HepG2 (cell line): ENCODE data around the gene PGAP3. TPM values are rescaled to one million over a fixed set of nuclear protein-coding genes. Genes with fewer than 3 reads are reported as not detected.

Experiments
- ADNP ChIP-seq: sonication (generic); formaldehyde crosslinking; IDR thresholded peaks from 2 replicates; pipeline ENCODE4 v1.4.0; 2020; ENCODE audit warnings: missing genetic modification reagents
- DMTF1 ChIP-seq: sonication (generic); formaldehyde crosslinking; IDR thresholded peaks from 2 replicates; pipeline ENCODE4 v1.4.0; 2020; ENCODE audit warnings: mild to moderate bottlenecking, missing genetic modification reagents
- EHMT2 ChIP-seq: fragments of 200-600 bp; sonication (generic); IDR thresholded peaks from 2 replicates; pipeline ENCODE4 v1.7.0; 2017; ENCODE audit warnings: antibody characterized with exemption, low read depth, low read length, borderline replicate concordance
- FOXA3 ChIP-seq: IDR thresholded peaks from 2 replicates; pipeline ENCODE4 v1.6.1; 2016; ENCODE audit warnings: missing genetic modification reagents, missing compliant biosample characterization
- HNF4G ChIP-seq, 2 experiments: sonication (generic) in 1 of 2; formaldehyde crosslinking in 1 of 2; IDR thresholded peaks; 2 replicates each; pipeline versions ENCODE4 v1.4.0 to v1.6.1; 2011 to 2020; ENCODE audit warnings: borderline replicate concordance in 2 of 2, low read depth in 2 of 2, mild to moderate bottlenecking in 2 of 2, low read length in 1 of 2, missing genetic modification reagents in 1 of 2, moderate library complexity in 1 of 2
- ISX ChIP-seq: sonication (generic); formaldehyde crosslinking; conservative IDR thresholded peaks from 2 replicates; pipeline ENCODE4 v1.5.0; 2020; ENCODE audit warnings: missing genetic modification reagents
- MLLT10 ChIP-seq: sonication (generic); formaldehyde crosslinking; IDR thresholded peaks from 2 replicates; pipeline ENCODE4 v1.4.0; 2020; ENCODE audit warnings: missing genetic modification reagents
- NAIF1 ChIP-seq: sonication (generic); formaldehyde crosslinking; IDR thresholded peaks from 2 replicates; pipeline ENCODE4 v1.5.0; 2020; ENCODE audit warnings: mild to moderate bottlenecking, missing genetic modification reagents, borderline replicate concordance
- NFIC ChIP-seq: IDR thresholded peaks from 2 replicates; pipeline ENCODE4 v1.6.1; 2012; ENCODE audit warnings: mild to moderate bottlenecking, low read length, inconsistent platforms
- RFXANK ChIP-seq: IDR thresholded peaks from 2 replicates; pipeline ENCODE4 v1.6.1; 2016
- THYN1 ChIP-seq: sonication (generic); formaldehyde crosslinking; IDR thresholded peaks from 2 replicates; pipeline ENCODE4 v1.8.1; 2023; ENCODE audit warnings: low read depth, mild to moderate bottlenecking, moderate library complexity, missing genetic modification reagents, borderline replicate concordance
- ZFX ChIP-seq: sonication (generic); formaldehyde crosslinking; IDR thresholded peaks from 2 replicates; pipeline ENCODE4 v1.4.0; 2020; ENCODE audit warnings: mild to moderate bottlenecking, low read depth, missing genetic modification reagents, moderate library complexity
- ZMYM3 ChIP-seq: sonication (generic); formaldehyde crosslinking; IDR thresholded peaks from 2 replicates; pipeline ENCODE4 v1.5.1; 2020; ENCODE audit warnings: mild to moderate bottlenecking, missing genetic modification reagents
- ZNF10 ChIP-seq: sonication (generic); formaldehyde crosslinking; IDR thresholded peaks from 2 replicates; pipeline ENCODE4 v1.4.0; 2020; ENCODE audit warnings: mild to moderate bottlenecking, low read depth, missing genetic modification reagents, borderline replicate concordance
- ZNF121 ChIP-seq: sonication (generic); formaldehyde crosslinking; IDR thresholded peaks from 2 replicates; pipeline ENCODE4 v1.5.0; 2020; ENCODE audit warnings: mild to moderate bottlenecking, missing genetic modification reagents
- ZNF292 ChIP-seq: sonication (generic); formaldehyde crosslinking; IDR thresholded peaks from 2 replicates; pipeline ENCODE4 v1.8.1; 2022; ENCODE audit warnings: mild to moderate bottlenecking, low read depth, missing genetic modification reagents, borderline replicate concordance
- ZNF326 ChIP-seq: sonication (generic); formaldehyde crosslinking; IDR thresholded peaks from 2 replicates; pipeline ENCODE4 v1.4.0; 2020; ENCODE audit warnings: missing genetic modification reagents, borderline replicate concordance
- ZNF567 ChIP-seq: sonication (generic); formaldehyde crosslinking; IDR thresholded peaks from 2 replicates; pipeline ENCODE4 v1.8.1; 2023; ENCODE audit warnings: mild to moderate bottlenecking, missing genetic modification reagents, borderline replicate concordance
- ZNF660 ChIP-seq: sonication (generic); formaldehyde crosslinking; IDR thresholded peaks from 2 replicates; pipeline ENCODE4 v1.5.1; 2020; ENCODE audit warnings: mild to moderate bottlenecking, low read depth, missing genetic modification reagents, borderline replicate concordance
- ZNF713 ChIP-seq: sonication (generic); formaldehyde crosslinking; IDR thresholded peaks from 2 replicates; pipeline ENCODE4 v1.4.0; 2020; ENCODE audit warnings: mild to moderate bottlenecking, missing genetic modification reagents
- ZNF746 ChIP-seq: sonication (generic); formaldehyde crosslinking; IDR thresholded peaks from 2 replicates; pipeline ENCODE4 v1.8.0; 2022; ENCODE audit warnings: mild to moderate bottlenecking, missing genetic modification reagents
- ZSCAN20 ChIP-seq: sonication (generic); formaldehyde crosslinking; IDR thresholded peaks from 2 replicates; pipeline ENCODE4 v1.4.0; 2020; ENCODE audit warnings: missing genetic modification reagents, mild to moderate bottlenecking, borderline replicate concordance
- ZSCAN25 ChIP-seq: sonication (generic); formaldehyde crosslinking; IDR thresholded peaks from 2 replicates; pipeline ENCODE4 v1.8.0; 2022; ENCODE audit warnings: mild to moderate bottlenecking, missing genetic modification reagents
- polyA plus RNA-seq, 8 experiments: library from polyadenylated mRNA; depleted of rRNA in 3 of 8; stranded (reverse) in 7 of 8; unstranded in 1 of 8; fragments of >200 nt; fragmentation: Illumina TruSeq in 4 of 8; extraction: Trizol in 4 of 8; gene quantifications; 2 replicates each; pipeline versions ENCODE4 v1.2.1 to v1.2.3, GENCODE V29; 2011 to 2016; ENCODE audit warnings: low read depth in 4 of 8, missing spikeins in 1 of 8, mixed read lengths in 1 of 8; ENCODE audit not compliant: insufficient read depth in 1 of 8
- total RNA-seq, 5 experiments: library from RNA; depleted of rRNA; stranded (reverse); fragments of >200 nt; fragmentation: Illumina TruSeq; extraction: Trizol; gene quantifications; 2 replicates each; pipeline ENCODE4 v1.2.3, GENCODE V29; 2016; ENCODE audit warnings: low read depth in 1 of 5
- TF ChIP-seq, protein P1 (sequence below): sonication (generic); formaldehyde crosslinking; IDR thresholded peaks from 2 replicates; pipeline ENCODE4 v1.4.0; 2020; ENCODE audit warnings: missing genetic modification reagents
- TF ChIP-seq, protein P2 (sequence below): IDR thresholded peaks from 2 replicates; pipeline ENCODE4 v1.6.1; 2018; ENCODE audit warnings: missing genetic modification reagents, mild to moderate bottlenecking, missing compliant biosample characterization

Gene PGAP3
- total and polyA plus RNA-seq, 2 of the 13 experiments (the other 11 are each of a cell fraction or from before 2014, with no cell fraction given), result 11.9 to 14.6 TPM

GRCh38 chr17:39667945-39668924 lies 19.6 kb downstream of the PGAP3 start, which contains the start of gene PNMT (continued):
- TF ChIP-seq THYN1 (CRISPR knock-in tag) (no peak), HNF4G (IDR thresholded peaks at IDR 0.05; ENCODE audit: borderline replicate concordance, low read depth, low read length) (no peak), HNF4G (CRISPR knock-in tag; IDR thresholded peaks at IDR 0.05; ENCODE audit: borderline replicate concordance, low read depth) (peak; percentile 62; the same call in 1 of the 2 replicates), ZNF713 (CRISPR knock-in tag) (peak; percentile 85; the same call in 1 of the 2 replicates), ISX (no peak), ZNF121 (CRISPR knock-in tag) (peak; percentile 47; the same call in 1 of the 2 replicates), FOXA3 (peak; percentile 54), ZMYM3 (CRISPR knock-in tag) (peak; percentile 93), ZNF292 (CRISPR knock-in tag) (no peak), ZSCAN25 (CRISPR knock-in tag) (peak; percentile 84), NAIF1 (CRISPR knock-in tag) (0 out of 2 replicates have a peak, but pooled peaks have one; percentile 14), ZNF746 (CRISPR knock-in tag) (peak; percentile 29; the same call in 1 of the 2 replicates), NFIC (no peak), ZNF660 (CRISPR knock-in tag) (no peak), ZSCAN20 (CRISPR knock-in tag) (no peak), ZNF326 (CRISPR knock-in tag) (no peak), ZNF10 (no peak), DMTF1 (CRISPR knock-in tag) (no peak), ZFX (CRISPR knock-in tag) (peak; percentile 97), MLLT10 (no peak), ZNF567 (peak; percentile 66; the same call in 1 of the 2 replicates), RFXANK (CRISPR knock-in tag) (no peak), EHMT2 (no peak), ADNP (no peak)
- TF ChIP-seq, protein P1, sequence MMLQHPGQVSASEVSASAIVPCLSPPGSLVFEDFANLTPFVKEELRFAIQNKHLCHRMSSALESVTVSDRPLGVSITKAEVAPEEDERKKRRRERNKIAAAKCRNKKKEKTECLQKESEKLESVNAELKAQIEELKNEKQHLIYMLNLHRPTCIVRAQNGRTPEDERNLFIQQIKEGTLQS (CRISPR knock-in tag), result 0 out of 2 replicates have a peak, but pooled peaks have one; percentile 19
- TF ChIP-seq, protein P2, sequence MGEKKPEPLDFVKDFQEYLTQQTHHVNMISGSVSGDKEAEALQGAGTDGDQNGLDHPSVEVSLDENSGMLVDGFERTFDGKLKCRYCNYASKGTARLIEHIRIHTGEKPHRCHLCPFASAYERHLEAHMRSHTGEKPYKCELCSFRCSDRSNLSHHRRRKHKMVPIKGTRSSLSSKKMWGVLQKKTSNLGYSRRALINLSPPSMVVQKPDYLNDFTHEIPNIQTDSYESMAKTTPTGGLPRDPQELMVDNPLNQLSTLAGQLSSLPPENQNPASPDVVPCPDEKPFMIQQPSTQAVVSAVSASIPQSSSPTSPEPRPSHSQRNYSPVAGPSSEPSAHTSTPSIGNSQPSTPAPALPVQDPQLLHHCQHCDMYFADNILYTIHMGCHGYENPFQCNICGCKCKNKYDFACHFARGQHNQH (CRISPR knock-in tag), result peak; percentile 80; the same call in 1 of the 2 replicates
